GM12864 (cell line): ENCODE data around the gene PIP4K2C.
"Not testable (repeated sequence)": the region's sequence is repeated elsewhere in the genome, so short reads cannot be mapped to it uniquely, and the experiment has no call there.

Experiments
- DNase-seq: peaks from one replicate; pipeline ENCODE4 v3.0.0-alpha.2; 2011; ENCODE audit warnings: low read depth
- H3K4me3 ChIP-seq: 2 replicates; pipeline ENCODE4 v1.5.1; 2011; ENCODE audit warnings: mild to moderate bottlenecking, low read depth, low read length, control low read depth
- TF ChIP-seq, protein P1 (sequence below): IDR thresholded peaks from 2 replicates; pipeline ENCODE4 v1.5.1; 2011; ENCODE audit warnings: low read depth, mild to moderate bottlenecking, moderate library complexity, low read length, control low read depth, inconsistent platforms; ENCODE audit errors: missing control alignments

PIP4K2C gene

DNA sequence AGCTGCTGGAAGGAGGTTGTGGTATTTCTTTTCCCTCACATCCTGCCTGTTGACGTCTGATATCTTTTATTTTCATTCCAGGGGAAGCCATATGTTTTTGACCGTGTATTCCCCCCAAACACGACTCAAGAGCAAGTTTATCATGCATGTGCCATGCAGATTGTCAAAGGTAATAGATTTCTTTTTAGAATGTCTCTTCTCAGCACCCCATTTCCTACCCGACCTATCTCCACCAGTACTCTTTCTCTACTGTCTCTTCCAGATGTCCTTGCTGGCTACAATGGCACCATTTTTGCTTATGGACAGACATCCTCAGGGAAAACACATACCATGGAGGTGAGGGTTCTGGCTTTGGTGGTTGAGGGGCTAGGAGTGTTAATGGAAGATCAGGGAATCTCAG lies 27.6 kb upstream of the PIP4K2C start:
- TF ChIP-seq, protein P1, sequence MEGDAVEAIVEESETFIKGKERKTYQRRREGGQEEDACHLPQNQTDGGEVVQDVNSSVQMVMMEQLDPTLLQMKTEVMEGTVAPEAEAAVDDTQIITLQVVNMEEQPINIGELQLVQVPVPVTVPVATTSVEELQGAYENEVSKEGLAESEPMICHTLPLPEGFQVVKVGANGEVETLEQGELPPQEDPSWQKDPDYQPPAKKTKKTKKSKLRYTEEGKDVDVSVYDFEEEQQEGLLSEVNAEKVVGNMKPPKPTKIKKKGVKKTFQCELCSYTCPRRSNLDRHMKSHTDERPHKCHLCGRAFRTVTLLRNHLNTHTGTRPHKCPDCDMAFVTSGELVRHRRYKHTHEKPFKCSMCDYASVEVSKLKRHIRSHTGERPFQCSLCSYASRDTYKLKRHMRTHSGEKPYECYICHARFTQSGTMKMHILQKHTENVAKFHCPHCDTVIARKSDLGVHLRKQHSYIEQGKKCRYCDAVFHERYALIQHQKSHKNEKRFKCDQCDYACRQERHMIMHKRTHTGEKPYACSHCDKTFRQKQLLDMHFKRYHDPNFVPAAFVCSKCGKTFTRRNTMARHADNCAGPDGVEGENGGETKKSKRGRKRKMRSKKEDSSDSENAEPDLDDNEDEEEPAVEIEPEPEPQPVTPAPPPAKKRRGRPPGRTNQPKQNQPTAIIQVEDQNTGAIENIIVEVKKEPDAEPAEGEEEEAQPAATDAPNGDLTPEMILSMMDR = no peak
- DNase-seq = no peak
- H3K4me3 ChIP-seq = no peak overlapping the region

- DNase-seq = no peak
- TF ChIP-seq, protein P1 = no peak
- H3K4me3 ChIP-seq = no peak overlapping the region
These were observed 26.7 kb upstream of the PIP4K2C start for GRCh38 chr12:57564178-57564740.

DNA sequence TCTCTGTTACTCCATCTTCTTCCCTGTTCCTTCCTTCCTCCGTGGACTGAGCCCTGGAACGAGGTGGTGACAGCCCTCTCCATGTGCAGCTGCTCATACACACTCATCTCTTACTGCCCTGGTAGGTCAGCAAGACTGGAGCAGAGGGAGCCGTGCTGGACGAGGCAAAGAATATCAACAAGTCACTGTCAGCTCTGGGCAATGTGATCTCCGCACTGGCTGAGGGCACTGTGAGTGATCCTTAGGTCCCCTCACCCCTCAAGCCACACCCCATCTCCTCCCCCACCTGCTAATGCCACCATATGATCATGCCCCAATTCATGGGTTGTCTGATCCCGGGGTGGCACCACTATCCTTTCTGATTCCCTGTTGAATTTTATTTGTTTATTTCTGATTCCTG lies 22.2 kb upstream of the PIP4K2C start:
- TF ChIP-seq, protein P1 = no peak
- no peak for DNase-seq
- H3K4me3 ChIP-seq = no peak overlapping the region

DNA sequence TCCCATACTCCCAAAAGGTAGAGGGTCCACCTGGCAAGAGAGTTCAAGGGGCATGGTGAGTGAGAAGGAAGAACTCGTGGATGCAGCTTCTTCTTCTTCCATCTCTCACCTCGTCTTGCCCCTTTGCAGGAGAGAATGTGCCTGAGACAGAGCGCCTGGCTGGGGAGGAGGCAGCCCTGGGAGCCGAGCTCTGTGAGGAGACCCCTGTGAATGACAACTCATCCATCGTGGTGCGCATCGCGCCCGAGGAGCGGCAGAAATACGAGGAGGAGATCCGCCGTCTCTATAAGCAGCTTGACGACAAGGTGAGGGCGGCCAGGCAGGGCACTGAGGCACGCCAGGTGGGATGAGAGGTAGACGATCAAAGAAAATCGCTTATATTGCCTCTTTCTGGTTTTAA lies 21.1 kb upstream of the PIP4K2C start:
- H3K4me3 ChIP-seq = no peak overlapping the region
- no peak for DNase-seq
- TF ChIP-seq, protein P1 = no peak

DNA sequence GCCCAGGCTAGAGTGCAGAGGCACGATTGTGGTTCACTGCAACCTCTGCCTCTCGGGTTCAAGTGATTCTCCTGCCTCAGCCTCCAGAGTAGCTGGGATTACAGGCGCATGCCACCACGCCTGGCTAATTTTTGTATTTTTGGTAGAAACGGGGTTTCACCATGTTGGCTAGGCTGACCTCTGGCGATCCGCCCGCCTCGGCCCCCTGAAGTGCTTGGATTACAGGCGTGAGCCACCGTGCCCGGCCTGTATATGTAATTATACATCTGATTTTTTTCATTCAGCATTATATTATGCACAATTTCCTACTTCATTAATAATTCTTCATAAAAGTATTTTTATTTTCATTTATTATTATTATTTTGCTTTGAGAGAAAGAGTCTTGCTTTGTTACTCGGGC lies 20.6 kb upstream of the PIP4K2C start:
- H3K4me3 ChIP-seq, DNase-seq: not testable (repeated sequence)

- TF ChIP-seq, protein P1 = no peak
- no peak overlapping the region for H3K4me3 ChIP-seq
- no peak for DNase-seq
These were observed 18.8 kb upstream of the PIP4K2C start for GRCh38 chr12:57571926-57572762.

DNA sequence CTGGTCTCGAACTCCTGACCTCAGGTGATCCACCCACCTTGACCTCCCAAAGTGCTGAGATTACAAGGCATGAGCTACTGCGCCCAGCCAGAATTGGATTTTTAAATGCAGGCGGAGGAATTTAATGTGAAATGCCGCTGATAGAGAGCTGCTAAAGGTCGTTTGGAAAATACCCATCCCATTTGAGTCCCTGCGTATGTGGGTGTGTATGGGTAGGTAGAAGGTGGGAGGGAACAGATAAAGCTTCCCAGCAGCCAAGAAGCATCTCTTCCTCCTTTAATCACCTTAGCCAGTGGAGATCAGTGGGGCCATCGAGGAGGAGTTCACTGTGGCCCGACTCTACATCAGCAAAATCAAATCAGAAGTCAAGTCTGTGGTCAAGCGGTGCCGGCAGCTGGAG lies 16.2 kb upstream of the PIP4K2C start:
- H3K4me3 ChIP-seq = no peak overlapping the region
- TF ChIP-seq, protein P1 = no peak
- no peak for DNase-seq
